Left cardiac atrium (tissue), 4 donors: ENCODE measurements around the gene IL17RC. TPM values are rescaled to one million over a fixed set of nuclear protein-coding genes. Genes with fewer than 3 reads are reported as not detected.
A peak's percentile ranks its signal among the peaks of the same experiment; 100 is the strongest.
"Not testable (repeated sequence)": the region's sequence is repeated elsewhere in the genome, so short reads cannot be mapped to it uniquely, and the experiment has no call there.

Experiments
- ATAC-seq, 2 donors: fragments of 200-7000 bp; cut with Tn5 transposase; one replicate each; pipeline ENCODE4 v1.9.1; 2020; ENCODE audit warnings: mild to moderate bottlenecking in 2 of 2, moderate library complexity in 2 of 2
- DNase-seq: peaks from one replicate; pipeline ENCODE4 v3.0.0-alpha.2; 2020
- intact Hi-C, 2 donors: fragments of 100-400 bp; cut with DNase I; formaldehyde crosslinking; loops; one replicate each; pipeline versions ENCODE4 v1.14.1 to v1.15.1; 2022 to 2023
- long read RNA-seq: library from polyadenylated mRNA; unstranded; transcript quantifications from one replicate; pipeline ENCODE4 v2.0.0, GENCODE V29; 2021
- total RNA-seq, 2 donors: library from RNA; stranded (reverse); fragmentation: NEBNext Ultra II Directional; extraction: Animal tissue kit (Norgen Biotek cat#: 25700); gene quantifications; one replicate each; pipeline ENCODE4 v1.2.1, GENCODE V29; 2021
- donor health status: DM: no; HTN: yes; CAD: no.
- donor health status: DM: no; HTN: yes; CAD: no; lungs with severe emphysema.
- donor health status: DM: yes; HTN: yes; CAD: no.
- donor health status: Dilated cardiomyopathy.

Gene IL17RC, protein sequence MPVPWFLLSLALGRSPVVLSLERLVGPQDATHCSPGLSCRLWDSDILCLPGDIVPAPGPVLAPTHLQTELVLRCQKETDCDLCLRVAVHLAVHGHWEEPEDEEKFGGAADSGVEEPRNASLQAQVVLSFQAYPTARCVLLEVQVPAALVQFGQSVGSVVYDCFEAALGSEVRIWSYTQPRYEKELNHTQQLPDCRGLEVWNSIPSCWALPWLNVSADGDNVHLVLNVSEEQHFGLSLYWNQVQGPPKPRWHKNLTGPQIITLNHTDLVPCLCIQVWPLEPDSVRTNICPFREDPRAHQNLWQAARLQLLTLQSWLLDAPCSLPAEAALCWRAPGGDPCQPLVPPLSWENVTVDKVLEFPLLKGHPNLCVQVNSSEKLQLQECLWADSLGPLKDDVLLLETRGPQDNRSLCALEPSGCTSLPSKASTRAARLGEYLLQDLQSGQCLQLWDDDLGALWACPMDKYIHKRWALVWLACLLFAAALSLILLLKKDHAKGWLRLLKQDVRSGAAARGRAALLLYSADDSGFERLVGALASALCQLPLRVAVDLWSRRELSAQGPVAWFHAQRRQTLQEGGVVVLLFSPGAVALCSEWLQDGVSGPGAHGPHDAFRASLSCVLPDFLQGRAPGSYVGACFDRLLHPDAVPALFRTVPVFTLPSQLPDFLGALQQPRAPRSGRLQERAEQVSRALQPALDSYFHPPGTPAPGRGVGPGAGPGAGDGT
- total RNA-seq: 10 to 100 TPM; 33.2 to 34.6 TPM
- long read RNA-seq, partial matches to known transcripts: 8 of 24 reads
- long read RNA-seq, other reads (novel, unspliced or antisense): 12 of 24 reads

GRCh38 chr3:9916734-9917680, at the start of gene IL17RC:
TSS of gene IL17RC (plus strand) at chr3:9917098. CDS start at chr3:9917316, 218 bp downstream.
- ATAC-seq (peak; percentile 84 to 92), DNase-seq (peak; percentile 90)
- intact Hi-C loops: no loop called here

DNA sequence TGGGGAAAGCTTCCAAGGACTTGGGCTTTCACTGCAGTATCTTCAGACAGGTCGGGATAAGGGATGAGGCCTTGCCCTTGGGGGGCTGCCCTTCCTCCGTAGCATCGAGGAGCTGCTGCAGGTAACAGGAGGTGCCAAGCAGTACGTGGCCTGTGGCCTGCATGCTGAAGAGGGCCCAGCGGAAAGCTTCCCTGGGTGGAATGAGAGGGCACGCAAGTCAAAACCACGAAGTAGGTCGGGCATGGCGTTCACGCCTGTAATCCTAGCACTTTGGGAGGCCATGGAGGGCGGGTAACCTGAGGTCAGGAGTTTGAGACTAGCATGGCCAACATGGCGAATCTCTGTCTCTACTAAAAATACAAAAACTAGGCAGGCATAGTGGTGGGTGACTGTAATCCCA, 49.8 kb upstream of the IL17RC start:
- DNase-seq (no peak), ATAC-seq (no peak)
- intact Hi-C loops: no loop called here

GRCh38 chr3:9869955-9870354, 46.9 kb upstream of the IL17RC start:
- ATAC-seq (no peak), DNase-seq (no peak)
- intact Hi-C loops: no loop called here

DNA sequence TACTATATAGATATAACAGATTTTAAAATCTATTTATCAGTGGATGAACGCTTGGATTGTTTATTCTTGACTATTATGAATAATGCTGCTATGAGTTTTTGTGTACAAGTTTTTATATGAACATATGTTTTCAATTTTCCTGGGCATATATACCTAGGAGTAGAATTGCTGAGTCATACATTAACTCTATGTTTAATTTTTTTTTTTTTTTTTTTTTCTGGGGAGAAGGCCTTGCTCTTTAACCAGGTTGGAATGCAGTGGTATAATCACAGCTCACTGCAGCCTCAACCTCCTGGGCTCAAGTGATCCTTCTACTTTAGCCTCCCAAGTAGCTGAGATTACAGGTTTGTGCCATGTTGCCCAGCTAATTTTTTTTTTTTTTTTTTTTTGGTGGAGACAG, 45.9 kb upstream of the IL17RC start:
- DNase-seq (no peak), ATAC-seq (no peak)
- intact Hi-C loops: no loop called here

GRCh38 chr3:9872067-9872466, 44.8 kb upstream of the IL17RC start:
- ATAC-seq, DNase-seq, intact Hi-C loops: not testable (repeated sequence)

DNA sequence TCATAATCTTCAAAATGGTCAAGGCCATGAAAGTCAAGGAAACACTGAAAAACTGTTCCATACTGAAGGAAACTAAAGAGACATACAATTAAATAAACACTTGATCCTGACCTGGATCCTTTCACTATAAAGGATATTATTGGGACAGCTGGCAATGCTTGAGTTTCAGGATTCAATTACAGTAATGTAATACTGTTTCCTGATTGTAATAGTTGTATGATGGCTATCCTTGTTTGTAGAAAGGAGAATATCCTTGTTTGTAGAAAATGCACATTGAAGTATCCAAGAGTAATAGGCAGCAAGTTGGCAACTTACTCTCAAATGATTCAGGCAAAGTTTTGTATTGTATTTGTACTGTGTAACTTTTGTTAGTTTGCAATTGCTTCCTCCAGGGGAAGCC, 41.5 kb upstream of the IL17RC start:
- intact Hi-C loops: no loop called here
- DNase-seq (no peak), ATAC-seq (no peak)

GRCh38 chr3:9876255-9876654, 40.6 kb upstream of the IL17RC start:
- ATAC-seq, intact Hi-C loops, DNase-seq: not testable (repeated sequence)

DNA sequence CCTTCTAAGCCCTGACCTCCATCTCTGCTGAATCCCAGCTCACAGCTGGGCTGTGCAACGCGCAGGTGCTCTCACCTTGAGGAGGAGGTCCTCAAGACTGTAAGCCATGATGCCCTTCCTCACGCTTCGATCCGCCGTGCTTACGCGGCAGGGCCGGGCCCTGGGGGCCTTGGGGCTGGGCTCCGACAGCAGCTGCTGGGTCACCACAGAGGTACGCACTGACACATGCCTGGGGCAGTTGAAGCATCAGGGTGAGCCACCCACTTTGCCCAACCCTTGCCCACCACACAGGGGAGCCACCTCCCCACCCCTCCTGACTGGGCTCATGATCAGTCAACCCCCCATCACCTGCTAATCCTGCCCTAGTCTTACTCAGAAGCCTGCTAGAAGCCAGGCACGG, 39.9 kb upstream of the IL17RC start:
- DNase-seq (no peak), ATAC-seq (no peak)
- intact Hi-C loops: no loop called here

DNA sequence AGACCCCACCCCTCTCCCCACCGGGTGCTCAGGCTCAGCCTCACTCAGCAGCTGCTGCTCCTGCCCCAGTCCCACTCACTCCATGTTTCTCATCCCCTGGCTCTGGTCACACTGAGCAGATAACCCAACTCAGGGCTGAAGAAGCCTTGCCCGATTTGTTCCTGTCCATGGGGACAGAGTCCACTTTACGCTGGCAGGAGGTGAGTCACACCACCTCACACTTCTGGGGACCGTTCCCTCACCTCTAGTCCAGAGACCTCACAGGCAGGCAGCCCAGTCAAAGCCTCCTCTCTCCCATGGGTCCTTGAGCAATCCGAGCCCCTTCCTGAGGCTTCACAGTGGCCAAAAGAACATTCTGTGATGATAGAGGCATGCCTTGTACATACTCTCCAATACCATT, 38.2 kb upstream of the IL17RC start:
- DNase-seq (no peak), ATAC-seq (peak in 1 of 2 donors; percentile 83)
- intact Hi-C loops: no loop called here

DNA sequence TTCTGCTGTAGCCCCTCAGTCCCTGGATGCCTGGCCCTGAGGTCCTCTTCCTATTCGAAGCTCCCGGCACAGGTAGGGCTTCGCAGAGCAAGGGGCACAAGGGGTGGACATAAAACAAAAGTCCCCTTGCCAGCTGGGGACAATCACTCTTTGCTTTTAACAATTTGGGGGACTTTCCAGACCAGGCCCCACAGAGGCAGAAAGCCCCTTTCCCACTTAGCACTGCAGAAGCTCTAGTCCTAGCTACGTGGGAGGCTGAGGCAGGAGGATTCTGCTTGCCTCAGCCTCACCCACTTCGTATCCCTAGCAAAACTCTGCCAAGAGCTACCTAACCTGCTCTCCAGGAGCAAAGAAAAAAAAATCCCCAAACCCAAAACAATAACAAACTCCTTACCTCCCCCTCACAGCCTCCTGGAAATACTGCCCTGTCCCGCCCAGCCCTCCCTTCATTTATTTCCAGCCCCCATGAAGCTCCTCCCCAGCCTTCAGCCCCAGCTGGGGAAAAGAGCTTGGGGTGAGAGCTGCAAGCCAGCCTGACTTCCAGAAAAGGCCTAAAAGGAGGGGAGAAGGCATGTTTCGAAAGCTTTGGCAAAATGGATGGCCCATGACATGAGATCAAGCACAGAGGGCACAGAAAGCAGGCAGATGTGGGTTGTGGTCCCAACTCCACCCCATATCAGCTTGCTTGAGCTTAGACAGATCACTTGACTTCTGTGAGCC, 36.9 kb upstream of the IL17RC start, which contains the start of gene CIDEC:
TSS of gene CIDEC (minus strand) at position 424 of the 720 bp plus-strand sequence. CDS start 1,767 bp downstream, outside the sequence.
- DNase-seq (no peak), ATAC-seq (peak in 1 of 2 donors; percentile 59)
- intact Hi-C loops: no loop called here

DNA sequence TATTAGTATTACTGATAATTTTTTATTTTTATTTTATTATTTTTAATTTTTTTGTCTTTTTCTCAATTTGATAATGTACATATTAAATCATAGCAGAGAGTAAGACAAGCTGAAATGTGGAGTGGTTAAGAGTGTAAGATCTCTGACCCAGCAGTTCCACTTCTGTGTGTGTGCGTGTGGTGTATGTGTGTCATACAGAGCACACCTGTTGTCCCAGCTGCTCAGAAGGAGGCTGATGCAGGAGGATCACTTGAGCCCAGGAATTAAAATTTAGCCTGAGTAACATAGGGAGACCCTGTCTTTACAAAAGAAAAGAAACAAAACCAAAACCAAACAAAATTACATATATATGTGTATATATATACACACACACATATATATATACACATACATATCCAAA, 35.5 kb upstream of the IL17RC start:
- intact Hi-C loops: no loop called here
- ATAC-seq: no peak
- DNase-seq: no peak

- intact Hi-C loops: no loop called here
- DNase-seq: no peak
- ATAC-seq: no peak
These were observed 33.0 kb upstream of the IL17RC start for GRCh38 chr3:9883706-9884554.

DNA sequence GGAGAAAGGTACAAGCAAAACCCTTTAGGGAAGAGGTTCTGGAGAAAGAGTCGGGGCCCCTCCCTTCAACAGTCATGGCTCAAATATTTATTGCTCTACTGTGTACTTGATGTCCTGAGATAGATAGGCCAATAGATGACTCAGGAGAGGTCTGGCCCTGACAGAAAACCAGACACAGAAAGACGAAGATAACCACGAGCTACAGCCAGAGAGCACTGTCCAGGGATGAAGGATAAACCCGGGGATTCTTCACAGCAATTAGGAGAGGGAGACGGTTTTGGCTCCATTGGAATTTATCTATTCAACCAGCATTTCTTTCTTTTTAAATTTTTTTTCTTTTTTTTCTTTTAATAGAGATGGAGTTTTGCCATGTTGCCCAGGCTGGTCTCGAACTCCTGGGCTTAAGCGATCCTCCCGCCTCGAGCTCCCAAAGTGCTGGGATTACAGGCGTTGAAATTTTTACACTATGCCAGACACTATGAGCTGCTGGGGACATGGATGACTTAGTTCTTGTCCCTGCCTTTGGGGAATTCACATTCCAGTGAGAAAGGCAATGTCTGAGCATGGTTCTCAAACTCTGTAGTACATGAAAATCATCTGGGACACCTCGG, 32.2 kb upstream of the IL17RC start:
- DNase-seq (no peak), ATAC-seq (peak in 1 of 2 donors; percentile 93)
- intact Hi-C loops: no loop called here

GRCh38 chr3:9886328-9886727, 30.6 kb upstream of the IL17RC start:
- intact Hi-C loops: no loop called here
- no peak for DNase-seq
- ATAC-seq: no peak

GRCh38 chr3:9887480-9887879, 29.4 kb upstream of the IL17RC start:
- ATAC-seq (no peak), DNase-seq (no peak)
- intact Hi-C loops: no loop called here

GRCh38 chr3:9888540-9888939, 28.4 kb upstream of the IL17RC start:
- intact Hi-C loops: no loop called here
- no peak for DNase-seq
- no peak for ATAC-seq

GRCh38 chr3:9889405-9889804, 27.5 kb upstream of the IL17RC start:
- no peak for DNase-seq
- ATAC-seq: no peak
- intact Hi-C loops: no loop called here
